T-helper 9 cell (primary cell): Measurements from ENCODE around the gene UNC13D.

Experiments
- DNase-seq: peaks from one replicate; pipeline ENCODE4 v3.0.0-alpha.2; 2020

Gene UNC13D

GRCh38 chr17:75791254-75791653 is 53.0 kb downstream of the UNC13D start:
- no peak for DNase-seq

GRCh38 chr17:75785016-75785890 is 59.0 kb downstream of the UNC13D start:
- DNase-seq = peak; percentile 86

GRCh38 chr17:75784473-75785015 is 59.7 kb downstream of the UNC13D start, which contains the start of gene UNK:
TSS of gene UNK (plus strand) at chr17:75784806. CDS start at chr17:75784881, 75 bp downstream.
- peak; percentile 87 for DNase-seq

DNA sequence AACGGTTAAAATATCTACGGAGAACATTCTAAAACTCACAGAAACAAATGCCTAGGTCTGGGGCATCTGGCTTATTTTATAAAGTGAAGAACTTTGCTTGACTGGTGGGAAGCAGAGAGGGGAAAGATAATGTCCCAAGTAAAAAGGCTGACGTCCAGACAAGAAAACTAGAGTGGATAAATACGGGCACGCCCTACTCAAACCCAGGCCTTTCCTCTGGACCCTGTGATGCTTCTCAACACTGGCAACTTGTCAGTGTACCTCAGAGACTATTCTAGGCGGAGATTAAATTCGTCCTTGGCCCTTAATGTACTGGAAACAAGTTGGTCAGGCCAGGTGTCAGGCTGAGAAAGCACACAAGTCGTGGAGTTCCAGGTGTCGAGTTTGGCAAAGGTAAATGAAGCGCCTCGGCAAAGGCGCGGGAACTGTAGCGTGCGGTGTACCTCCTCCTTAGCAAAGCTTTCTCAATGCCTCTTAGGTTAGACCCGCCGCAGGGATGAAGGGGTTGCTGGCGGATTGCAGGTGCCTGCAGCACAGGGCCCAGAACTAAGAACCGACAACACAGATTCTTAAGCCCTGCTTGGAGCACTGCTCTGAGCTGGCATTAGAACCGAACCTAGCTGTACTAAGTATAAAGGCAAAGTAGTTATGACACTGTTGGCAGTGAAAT is 60.3 kb downstream of the UNC13D start:
- DNase-seq = peak; percentile 14

- no peak for DNase-seq
Observed at GRCh38 chr17:75783069-75783783, 61.0 kb downstream of the UNC13D start.

DNA sequence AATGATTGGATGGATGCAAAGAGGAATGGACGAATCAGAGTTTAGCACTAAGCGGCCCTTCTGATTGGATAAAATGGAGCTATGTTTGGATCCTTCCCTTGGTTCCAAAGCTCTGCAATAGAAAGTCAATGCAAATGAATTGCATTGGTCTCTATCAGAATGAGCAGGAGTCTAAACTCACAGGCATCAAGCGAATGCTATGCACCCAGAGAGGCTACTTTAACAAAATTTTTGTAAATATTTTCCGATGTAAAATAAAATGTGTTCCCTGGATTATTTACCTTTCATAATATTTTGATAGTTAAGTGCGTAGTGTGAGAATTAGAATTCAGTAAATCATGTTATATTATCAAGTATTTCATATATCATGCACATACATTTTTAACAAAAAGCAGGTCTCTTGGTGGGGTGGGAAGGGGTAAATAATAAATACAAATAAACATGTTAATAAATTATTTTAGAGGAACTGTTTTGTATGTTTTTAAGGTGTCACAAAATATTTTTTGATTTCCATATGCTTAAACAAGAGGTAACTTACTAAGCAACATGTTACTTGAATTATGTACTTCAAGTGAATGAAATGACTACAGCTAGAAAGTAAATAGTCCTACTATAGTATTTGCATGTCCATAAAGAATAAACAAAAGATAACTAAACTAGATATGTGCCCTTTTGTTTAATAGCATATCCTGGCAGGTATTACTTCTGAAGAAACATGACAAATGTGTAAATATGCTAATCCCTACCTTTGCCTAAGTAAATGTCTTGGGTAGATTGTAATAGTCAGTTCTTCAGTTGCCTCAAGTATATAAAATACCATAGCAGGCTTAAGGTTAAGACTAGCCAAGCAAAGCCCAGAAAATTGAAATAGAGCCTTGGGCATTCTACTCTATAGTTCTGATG is 64.0 kb downstream of the UNC13D start:
- DNase-seq = no peak

GRCh38 chr17:75779250-75779986 is 64.8 kb downstream of the UNC13D start:
- DNase-seq = peak; percentile 83

GRCh38 chr17:75778861-75779249 is 65.3 kb downstream of the UNC13D start:
- DNase-seq = peak; percentile 64

- DNase-seq = peak; percentile 16
Observed at GRCh38 chr17:75778066-75778860, 65.9 kb downstream of the UNC13D start.

GRCh38 chr17:75777296-75777922 is 66.8 kb downstream of the UNC13D start:
- DNase-seq = no peak
